ENCODE measurements around the gene PREX1.

GRCh38 chr20:48877304-48877703, 49.5 kb upstream of the PREX1 start:
- TF ChIP-seq CTCF (IDR thresholded peaks at IDR 0.05) (no peak), TCF7L2 (IDR thresholded peaks at IDR 0.05; ENCODE audit: low read depth, low read length) (no peak)

Measured in Panc1 (cell line).